ENCODE measurements around the gene ZBTB12. TPM values are rescaled to one million over a fixed set of nuclear protein-coding genes. Genes with fewer than 3 reads are reported as not detected.

Gene ZBTB12
- total RNA-seq, 1 donor from 2014 or later: 3.5 TPM

- peak within 1 kb of the TSS; percentile 39 for H3K4me3 ChIP-seq
- no peak for TF ChIP-seq CTCF (IDR thresholded peaks at IDR 0.05)
- no peaks in the 10 kb centered on the region for H3K9me3 ChIP-seq
Observed at GRCh38 chr6:31878726-31879125, 23.2 kb downstream of the ZBTB12 start, which contains the start of gene SLC44A4. SLC44A4 (minus strand) TSS chr6:31878997; CDS start chr6:31878980, 17 bp downstream.

GRCh38 chr6:31878222-31878621 lies 23.7 kb downstream of the ZBTB12 start:
- H3K36me3 ChIP-seq: peaks cover 36% of the 10 kb centered on the region
- peak overlapping the region; percentile 26 for H3K27ac ChIP-seq
- TF ChIP-seq CTCF (IDR thresholded peaks at IDR 0.05): no peak
- H3K4me3 ChIP-seq: peak overlapping the region; percentile 39
- peak; percentile 58 for DNase-seq
- H3K27me3 ChIP-seq: no peaks in the 10 kb centered on the region
- peak; percentile 1 for ATAC-seq
- H3K4me1 ChIP-seq: no peaks in the 10 kb centered on the region
- intact Hi-C loops (cut with DNase I): no loop called here
- H3K9me3 ChIP-seq: no peaks in the 10 kb centered on the region

More at GRCh38 chr6:31878726-31879125, 23.2 kb downstream of the ZBTB12 start, which contains the start of gene SLC44A4:
- DNase-seq (peak; percentile 69), ATAC-seq (peak; percentile 60)
- peak within 1 kb of the TSS; percentile 26 for H3K27ac ChIP-seq
- peaks cover 41% of the 10 kb centered on the region for H3K36me3 ChIP-seq
- H3K27me3 ChIP-seq: no peaks in the 10 kb centered on the region
- H3K4me1 ChIP-seq: no peaks in the 10 kb centered on the region
- intact Hi-C loops (cut with DNase I): no loop called here

- DNase-seq (peak; percentile 80), ATAC-seq (peak; percentile 84)
- no peak for TF ChIP-seq CTCF (IDR thresholded peaks at IDR 0.05)
- Histone ChIP-seq H3K4me1 (no peaks in the 10 kb centered on the region), H3K27me3 (no peaks in the 10 kb centered on the region), H3K27ac (peak overlapping the region; percentile 26), H3K36me3 (peaks cover 30% of the 10 kb centered on the region), H3K9me3 (no peaks in the 10 kb centered on the region), H3K4me3 (peak overlapping the region; percentile 39)
- intact Hi-C loops (cut with DNase I): no loop called here
Observed at GRCh38 chr6:31877651-31878161, 24.2 kb downstream of the ZBTB12 start.

- DNase-seq (no peak), ATAC-seq (no peak)
- Histone ChIP-seq H3K4me1 (no peaks in the 10 kb centered on the region), H3K36me3 (peaks cover 25% of the 10 kb centered on the region), H3K9me3 (no peaks in the 10 kb centered on the region), H3K4me3 (no peak overlapping the region), H3K27ac (no peak overlapping the region), H3K27me3 (no peaks in the 10 kb centered on the region)
- intact Hi-C loops (cut with DNase I): no loop called here
- no peak for TF ChIP-seq CTCF (IDR thresholded peaks at IDR 0.05)
Observed at GRCh38 chr6:31877125-31877650, 24.7 kb downstream of the ZBTB12 start.

- no peak for TF ChIP-seq CTCF (IDR thresholded peaks at IDR 0.05)
- H3K4me1 ChIP-seq: no peaks in the 10 kb centered on the region
- H3K27ac ChIP-seq: no peak overlapping the region
- no peak for ATAC-seq
- intact Hi-C loops (cut with DNase I): no loop called here
- H3K9me3 ChIP-seq: no peaks in the 10 kb centered on the region
- no peak for DNase-seq
- peaks cover 19% of the 10 kb centered on the region for H3K36me3 ChIP-seq
- H3K27me3 ChIP-seq: no peaks in the 10 kb centered on the region
- no peak overlapping the region for H3K4me3 ChIP-seq
Observed at GRCh38 chr6:31876357-31876756, 25.5 kb downstream of the ZBTB12 start.

Data from upper lobe of right lung (tissue), 1 donor.